SIG-M5 treated with dmso at 0.1 percent for 504 hours (cell line): ENCODE data around the gene LILRB2.
"Not testable (repeated sequence)": the region's sequence is repeated elsewhere in the genome, so short reads cannot be mapped to it uniquely, and the experiment has no call there.

ENCODE experiments used
- DNase-seq: peaks from one replicate; lab custom pipeline; 2025; ENCODE audit not compliant: unreplicated experiment; lab: John Stamatoyannopoulos, UW

Gene LILRB2

DNA sequence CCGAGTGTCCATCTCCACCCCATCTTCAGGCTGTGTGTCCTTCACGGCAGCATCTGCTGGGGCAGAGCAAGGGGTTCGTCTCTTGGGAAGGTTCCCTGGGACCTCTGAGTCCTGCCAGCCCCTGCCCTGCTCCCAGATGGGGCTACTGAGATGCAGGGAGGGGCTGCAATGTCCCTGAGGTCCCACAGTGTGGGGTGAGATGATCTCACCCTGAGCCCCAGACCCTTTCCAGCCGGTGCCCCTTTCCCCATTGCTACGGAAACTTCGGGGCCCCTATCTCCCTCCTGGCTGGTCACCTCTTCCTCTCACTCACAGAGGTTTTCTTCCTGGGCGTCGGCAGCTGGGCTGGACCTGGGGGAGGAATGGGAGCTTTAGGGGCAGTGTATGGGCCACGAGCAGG lies 5.0 kb downstream of the LILRB2 start:
- no peak for DNase-seq

DNA sequence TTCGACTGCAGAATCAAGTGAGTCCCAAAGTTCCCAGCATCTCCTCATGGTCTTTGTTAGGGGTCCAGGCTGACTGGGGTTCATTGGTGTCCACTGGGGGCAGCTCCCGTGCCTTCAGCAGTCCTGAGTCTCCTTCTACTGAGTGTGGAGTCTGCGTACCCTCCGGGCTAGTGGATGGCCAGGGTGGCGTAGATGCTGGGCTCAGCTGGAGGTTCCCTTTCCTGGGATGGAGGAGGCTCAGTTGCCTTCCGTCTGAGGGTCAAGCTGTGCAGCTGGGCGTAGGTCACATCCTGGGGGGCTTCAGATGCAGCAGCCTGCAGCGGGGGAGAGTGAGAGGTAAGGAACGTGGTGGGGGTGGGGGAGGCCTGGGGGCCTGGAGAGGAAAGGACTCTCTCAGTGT lies 6.4 kb downstream of the LILRB2 start:
- not testable (repeated sequence) for DNase-seq

GRCh38 chr19:54273821-54274220 lies 7.1 kb downstream of the LILRB2 start:
- no peak for DNase-seq

DNA sequence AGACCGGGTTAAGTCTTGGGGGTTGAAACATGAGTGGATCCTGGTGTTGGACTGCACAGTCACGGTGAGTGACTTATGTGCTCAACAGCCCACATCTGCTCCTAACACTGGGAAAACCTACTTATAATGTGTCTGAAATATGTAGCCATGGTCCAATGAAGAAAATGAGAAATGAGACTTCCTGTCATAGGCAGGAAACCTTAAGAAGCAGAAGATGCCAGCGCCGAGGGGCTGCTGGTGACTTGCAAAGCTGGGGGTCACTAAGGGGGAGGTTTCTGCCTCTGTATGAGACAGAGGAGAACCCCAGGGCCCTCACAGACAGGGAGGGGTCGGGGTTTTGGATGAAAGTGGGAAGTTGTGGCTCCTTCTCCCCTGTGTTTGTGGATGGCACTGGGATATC lies 8.7 kb downstream of the LILRB2 start:
- not testable (repeated sequence) for DNase-seq

GRCh38 chr19:54271587-54271986 lies 9.3 kb downstream of the LILRB2 start:
- not testable (repeated sequence) for DNase-seq

GRCh38 chr19:54271106-54271505 lies 9.8 kb downstream of the LILRB2 start:
- peak; percentile 17 for DNase-seq

- no peak for DNase-seq
Observed at GRCh38 chr19:54268936-54269335, 12.0 kb downstream of the LILRB2 start.

DNA sequence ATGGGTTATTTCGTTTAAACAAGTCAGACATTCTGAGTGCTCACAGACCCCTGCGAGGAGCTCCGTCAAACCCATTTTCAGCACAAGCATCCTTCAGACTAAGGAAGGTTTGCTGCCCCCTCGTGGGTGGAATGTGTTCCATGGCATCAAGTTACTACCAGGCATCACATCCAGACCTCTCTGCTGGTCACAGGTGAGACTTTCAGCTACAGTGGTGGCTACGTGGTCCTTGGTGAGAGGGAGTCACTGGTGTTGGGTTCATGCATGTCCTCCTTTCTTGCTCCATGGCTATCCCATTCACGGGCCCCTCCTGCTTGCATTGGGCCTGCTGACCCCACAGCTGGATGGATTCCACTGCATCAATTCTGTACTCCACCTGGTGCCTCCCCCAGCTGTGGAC lies 14.8 kb downstream of the LILRB2 start:
- peak; percentile 36 for DNase-seq

- DNase-seq: no peak
Observed at GRCh38 chr19:54262470-54262869, 18.4 kb downstream of the LILRB2 start.

DNA sequence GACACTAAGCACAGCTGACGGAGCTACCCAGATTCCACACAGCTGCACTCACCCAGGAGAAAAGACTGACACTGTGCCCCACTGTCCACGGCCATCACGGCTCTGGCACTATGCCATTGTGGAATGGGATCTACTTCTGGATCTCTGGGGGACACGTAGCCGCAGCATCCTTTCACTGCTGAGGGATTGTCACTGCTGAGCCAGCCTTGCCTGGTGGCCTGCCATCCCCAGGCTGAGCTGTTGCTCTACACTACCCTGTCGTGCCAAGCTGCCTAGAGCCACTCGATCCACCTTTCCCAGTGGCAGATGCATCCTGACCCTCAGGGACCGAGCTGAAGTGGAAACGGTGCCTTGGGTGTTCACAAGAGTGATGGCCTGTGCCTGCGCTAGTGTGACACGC lies 18.8 kb downstream of the LILRB2 start:
- DNase-seq: no peak

DNA sequence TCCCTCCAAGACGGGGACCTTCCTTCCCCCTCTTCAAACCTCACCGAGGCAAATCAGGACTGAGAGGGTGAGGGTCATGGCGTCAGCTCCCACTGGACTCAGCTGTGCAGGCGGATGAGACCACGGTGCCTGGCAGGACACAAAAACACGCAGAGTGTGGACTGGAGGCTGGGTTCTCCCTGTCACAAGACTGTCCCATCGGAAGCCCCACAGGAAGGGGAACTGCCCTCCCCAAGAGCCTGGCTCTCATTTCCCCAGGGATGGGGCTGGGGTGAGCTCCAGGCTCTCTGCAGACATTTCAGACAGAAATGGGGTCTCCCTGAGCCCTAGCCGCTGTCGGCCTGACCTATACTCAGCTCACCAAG lies 23.8 kb downstream of the LILRB2 start, which contains the start of gene LILRB5:
Gene LILRB5, minus strand, starts transcription at position 158 of the 365 bp plus-strand sequence. Its CDS starts 80 bp downstream, at position 78.
- DNase-seq: no peak

DNA sequence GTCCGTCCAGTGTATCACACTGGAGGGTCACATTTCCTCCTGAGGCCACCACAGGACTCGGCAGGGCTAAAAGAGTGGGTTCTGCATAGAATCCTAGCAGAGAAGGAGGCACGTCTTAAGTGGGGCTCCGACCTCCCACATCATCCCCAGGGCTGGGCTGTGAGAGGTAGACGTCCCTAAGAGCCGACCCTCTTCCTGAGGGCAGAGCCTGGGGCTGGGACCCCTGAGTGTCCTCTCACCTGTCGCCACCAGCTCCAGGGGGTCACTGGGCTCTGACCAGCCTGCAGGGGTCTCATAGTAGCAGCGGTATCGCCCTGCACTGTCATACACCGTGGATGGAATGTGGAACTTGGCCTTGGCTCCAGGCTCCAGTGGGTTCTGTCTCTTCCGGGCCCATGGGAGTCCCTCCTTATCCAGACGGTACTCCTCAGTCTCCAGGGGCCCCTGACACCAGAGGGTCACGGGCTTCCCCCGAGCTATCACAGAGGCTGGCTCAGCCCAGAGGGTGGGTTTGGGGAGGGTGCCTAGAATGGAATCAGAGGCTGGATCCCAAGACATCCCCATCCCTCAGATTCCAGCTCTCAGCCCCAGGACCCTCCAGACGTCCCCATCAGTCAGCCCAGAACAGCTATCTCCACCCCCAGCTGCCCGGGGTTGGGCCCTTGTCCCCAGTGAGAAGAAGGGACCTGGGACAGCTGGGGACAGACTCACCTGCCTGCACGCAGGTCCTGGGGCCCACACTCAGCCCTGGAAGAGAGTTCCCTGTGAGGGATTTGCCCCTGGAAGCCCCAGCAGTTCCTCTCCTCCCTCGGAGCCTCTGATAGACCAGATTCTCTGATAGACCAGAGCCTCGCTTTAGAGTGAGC lies 24.4 kb downstream of the LILRB2 start:
- DNase-seq: no peak

- no peak for DNase-seq
Observed at GRCh38 chr19:54255105-54255775, 25.7 kb downstream of the LILRB2 start.

GRCh38 chr19:54254195-54254906 lies 26.6 kb downstream of the LILRB2 start:
- no peak for DNase-seq

GRCh38 chr19:54253331-54254194 lies 27.3 kb downstream of the LILRB2 start:
- no peak for DNase-seq

GRCh38 chr19:54252845-54253244 lies 28.1 kb downstream of the LILRB2 start:
- DNase-seq: no peak

GRCh38 chr19:54252243-54252642 lies 28.7 kb downstream of the LILRB2 start:
- no peak for DNase-seq

DNA sequence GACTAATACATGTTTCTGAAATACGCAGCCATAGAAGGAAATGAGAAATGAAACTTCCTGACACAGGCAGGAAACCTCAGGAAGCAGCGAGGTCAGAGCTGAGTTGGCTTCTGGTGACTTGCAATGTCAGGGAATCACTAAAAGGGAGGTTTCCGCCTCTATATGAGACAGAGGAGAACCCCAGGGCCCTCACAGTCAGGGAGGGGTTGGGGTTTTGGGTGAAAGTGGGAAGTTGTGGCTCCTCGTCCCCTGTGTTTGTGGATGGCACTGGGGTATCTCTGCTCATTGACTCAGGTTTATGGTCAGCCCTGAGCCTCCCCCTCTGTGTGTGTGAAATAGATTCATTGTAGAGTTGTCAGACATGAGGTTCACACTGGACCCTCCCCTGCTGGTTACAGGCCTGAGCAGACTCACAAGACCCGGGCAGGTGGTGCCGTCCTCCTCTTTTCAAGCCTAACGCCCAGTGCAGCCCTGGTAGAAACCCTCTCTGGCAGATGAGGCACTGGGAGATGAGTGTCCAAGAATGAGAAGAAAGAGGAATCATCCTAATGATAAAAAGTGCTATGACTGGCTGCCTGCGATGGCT lies 32.8 kb downstream of the LILRB2 start:
- peak; percentile 86 for DNase-seq

DNA sequence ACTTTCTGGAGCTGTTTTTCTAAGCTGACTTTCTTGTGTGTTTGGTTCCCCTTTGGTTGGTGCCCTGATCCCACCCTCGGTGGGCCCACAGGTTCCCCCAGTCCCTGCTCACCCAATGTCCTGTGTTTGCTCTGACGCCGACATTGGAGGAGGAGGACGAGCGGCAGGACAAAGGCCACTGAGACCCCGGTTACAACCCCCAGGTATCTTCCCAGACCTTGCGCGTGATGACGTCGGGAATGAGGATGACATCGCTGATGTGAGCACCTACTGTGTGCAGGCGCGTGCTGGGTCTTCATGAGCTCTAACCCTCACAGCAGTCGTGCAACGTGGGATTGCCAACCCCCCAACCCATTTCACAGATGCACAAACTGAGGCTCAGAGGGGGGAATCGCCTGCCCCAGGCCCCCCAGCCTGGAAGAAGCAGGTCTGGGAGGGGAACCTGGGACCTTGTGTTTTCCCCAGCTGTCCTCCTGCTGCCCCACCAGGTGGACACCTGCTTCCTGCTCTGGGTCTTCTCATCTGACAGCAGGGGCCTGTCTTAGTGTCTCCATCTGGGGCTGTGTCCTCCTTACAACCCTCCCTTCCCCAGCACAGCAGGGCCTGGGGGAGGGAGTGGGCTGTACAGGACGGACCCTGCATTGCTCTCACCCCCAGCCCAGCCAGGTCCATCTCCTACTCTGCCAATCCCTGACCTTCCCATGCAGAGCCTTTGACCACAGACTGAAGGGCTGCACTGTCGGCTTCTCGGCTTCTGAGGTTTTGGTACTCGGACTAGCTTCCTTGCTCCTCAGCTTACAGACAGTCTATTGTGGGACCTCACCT lies 33.6 kb downstream of the LILRB2 start:
- DNase-seq: no peak

DNA sequence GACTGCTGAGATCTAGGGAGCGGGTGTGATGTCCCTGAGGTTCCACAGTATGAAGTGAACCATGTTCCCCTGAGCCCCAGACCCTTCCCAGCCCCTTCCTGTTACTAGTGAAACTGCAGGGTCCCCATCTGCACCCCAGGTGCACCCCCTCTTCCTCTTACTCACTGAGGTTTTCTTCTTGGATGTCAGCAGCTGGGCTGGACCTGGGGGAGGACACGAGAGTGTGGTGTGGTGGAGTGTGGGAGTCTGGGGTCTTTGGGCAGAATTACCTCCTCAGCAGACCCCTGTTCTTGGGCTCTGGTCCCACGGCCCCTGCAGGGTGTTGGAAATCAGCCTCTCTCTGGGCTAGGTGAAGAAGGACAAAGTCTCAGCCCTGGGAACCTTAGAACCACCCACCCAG lies 35.0 kb downstream of the LILRB2 start:
- no peak for DNase-seq
